K562 (cell line): ENCODE results near the gene WDR47. TPM values are rescaled to one million over a fixed set of nuclear protein-coding genes. Genes with fewer than 3 reads are reported as not detected.

Experiments
- CTCF ChIP-seq, 3 experiments: IDR thresholded peaks in 2 of 3; conservative IDR thresholded peaks in 1 of 3; 2 replicates each; pipeline ENCODE4 v1.5.1; 2011 to 2012; ENCODE audit warnings: low read length in 3 of 3, mild to moderate bottlenecking in 3 of 3, control low read depth in 2 of 3, improper control_type of control experiment in 1 of 3, inconsistent platforms in 1 of 3, low read depth in 1 of 3, mixed read lengths in 1 of 3, moderate library complexity in 1 of 3; ENCODE audit not compliant: insufficient read depth in 2 of 3
- FOXJ2 ChIP-seq: fragments of 200-800 bp; sonication (Bioruptor generic); IDR thresholded peaks from 2 replicates; pipeline ENCODE4 v1.6.1; 2016; ENCODE audit warnings: missing genetic modification characterization, missing compliant biosample characterization
- KAT2B ChIP-seq: IDR thresholded peaks from one replicate; pipeline ENCODE4 v1.6.1; 2012; ENCODE audit warnings: low read depth, mild to moderate bottlenecking, control low read depth, inconsistent platforms, low read length, moderate library complexity
- KLF16 ChIP-seq: IDR thresholded peaks from 2 replicates; pipeline ENCODE4 v1.6.1; 2016; ENCODE audit warnings: antibody characterized with exemption
- LARP7 ChIP-seq: fragments of 450-650 bp; IDR thresholded peaks from 2 replicates; pipeline ENCODE4 v1.6.1; 2016
- MTA1 ChIP-seq: fragments of 450-650 bp; IDR thresholded peaks from 2 replicates; pipeline ENCODE4 v1.6.1; 2017; ENCODE audit warnings: borderline replicate concordance
- MTA3 ChIP-seq: fragments of 450-650 bp; formaldehyde crosslinking; IDR thresholded peaks from 2 replicates; pipeline ENCODE4 v1.6.1; 2017; ENCODE audit warnings: mild to moderate bottlenecking, borderline replicate concordance
- NFYB ChIP-seq: IDR thresholded peaks from 2 replicates; pipeline ENCODE4 v1.6.1; 2011; ENCODE audit warnings: mild to moderate bottlenecking, moderate library complexity; ENCODE audit not compliant: insufficient read length; ENCODE audit errors: extremely low read depth
- NKRF ChIP-seq: fragments of 450-650 bp; IDR thresholded peaks from 2 replicates; pipeline ENCODE4 v1.6.1; 2016; ENCODE audit warnings: borderline replicate concordance
- PHF21A ChIP-seq: fragments of 450-650 bp; IDR thresholded peaks from 2 replicates; pipeline ENCODE4 v1.6.1; 2017; ENCODE audit warnings: low read depth, borderline replicate concordance
- SIN3A ChIP-seq, 2 experiments: fragments of 150-350 bp in 1 of 2; IDR thresholded peaks; 2 replicates each; pipeline ENCODE4 v1.6.1; 2011 to 2016; ENCODE audit warnings: borderline replicate concordance in 2 of 2, low read depth in 2 of 2, low read length in 2 of 2, mild to moderate bottlenecking in 2 of 2, moderate library complexity in 2 of 2; ENCODE audit not compliant: control insufficient read depth in 1 of 2
- SREBF1 ChIP-seq: fragments of 150-350 bp; IDR thresholded peaks from 2 replicates; pipeline ENCODE4 v1.6.1; 2014; ENCODE audit warnings: antibody characterized with exemption, low read depth, low read length, borderline replicate concordance
- TCF3 ChIP-seq: sonication (generic); formaldehyde crosslinking; IDR thresholded peaks from 2 replicates; pipeline ENCODE4 v1.4.0; 2020; ENCODE audit warnings: mild to moderate bottlenecking, missing genetic modification reagents
- TEAD2 ChIP-seq: fragments of 450-650 bp; IDR thresholded peaks from 2 replicates; pipeline ENCODE4 v1.6.1; 2016; ENCODE audit warnings: missing genetic modification characterization, control low read depth, missing compliant biosample characterization
- ZFP36 ChIP-seq: fragments of 150-350 bp; IDR thresholded peaks from 2 replicates; pipeline ENCODE4 v1.6.1; 2018; ENCODE audit warnings: low read length, low read depth; ENCODE audit not compliant: partially characterized antibody
- ZNF212 ChIP-seq: fragments of 450-650 bp; formaldehyde crosslinking; IDR thresholded peaks from 2 replicates; pipeline ENCODE4 v1.4.0; 2020; ENCODE audit warnings: mild to moderate bottlenecking
- ZNF224 ChIP-seq: sonication (generic); formaldehyde crosslinking; IDR thresholded peaks from 2 replicates; pipeline ENCODE4 v1.8.0; 2022; ENCODE audit warnings: mild to moderate bottlenecking, missing genetic modification reagents
- ZNF282 ChIP-seq: sonication (generic); formaldehyde crosslinking; IDR thresholded peaks from 2 replicates; pipeline ENCODE4 v1.8.1; 2023; ENCODE audit warnings: missing genetic modification reagents
- ZNF592 ChIP-seq: fragments of 450-650 bp; IDR thresholded peaks from 2 replicates; pipeline ENCODE4 v1.6.1; 2017; ENCODE audit warnings: antibody characterized with exemption, mild to moderate bottlenecking
- polyA plus RNA-seq, 8 experiments: library from polyadenylated mRNA; depleted of rRNA in 4 of 8; stranded (reverse) in 5 of 8; unstranded in 3 of 8; fragments of >200 nt; fragmentation: Nextera tagmentation in 2 of 8; fragmentation: Illumina TruSeq in 1 of 8; extraction: Ambion mirVana in 2 of 8; extraction: Trizol in 1 of 8; gene quantifications; 2 replicates each; pipeline versions ENCODE4 v1.2.1 to v1.2.3, GENCODE V29; 2011 to 2014; ENCODE audit warnings: inconsistent platforms in 1 of 8, missing spikeins in 1 of 8
- total RNA-seq, 7 experiments: library from RNA; depleted of rRNA in 6 of 7; stranded (reverse); fragments of >200 nt in 6 of 7; fragmentation: Illumina TruSeq in 2 of 7; extraction: Trizol in 2 of 7; gene quantifications; 2 replicates each; pipeline versions ENCODE4 v1.2.1 to v1.2.3, GENCODE V29; 2011 to 2021; ENCODE audit warnings: low replicate concordance in 1 of 7

The WDR47 gene
- total and polyA plus RNA-seq, 9 of the 15 experiments (the other 6 are each of a cell fraction or from before 2014, with no cell fraction given), result 1.3 to 10.1 (median 4.9) TPM

- peak; percentile 71; the same call in 1 of the 2 replicates for TF ChIP-seq LARP7
- TF ChIP-seq SIN3A (IDR thresholded peaks at IDR 0.05; ENCODE audit: borderline replicate concordance in 2 of 2, control insufficient read depth in 1 of 2, low read depth in 2 of 2, low read length in 2 of 2), result peak; percentile 99 to 100
- TF ChIP-seq FOXJ2 (tag), result peak; percentile 78
- TF ChIP-seq ZFP36, result peak; percentile 30
- TF ChIP-seq MTA1, result 0 out of 2 replicates have a peak, but pooled peaks have one; percentile 29
- no peak for TF ChIP-seq ZNF212 (CRISPR knock-in tag)
- TF ChIP-seq KAT2B, result no peak
- TF ChIP-seq TCF3 (CRISPR knock-in tag), result no peak
- no peak for TF ChIP-seq ZNF282 (CRISPR knock-in tag)
- 0 out of 2 replicates have a peak, but pooled peaks have one; percentile 23 for TF ChIP-seq ZNF592
- TF ChIP-seq ZNF224 (CRISPR knock-in tag), result no peak
- TF ChIP-seq KLF16, result no peak
- TF ChIP-seq CTCF (IDR thresholded peaks at IDR 0.05 in 2 of 3, conservative IDR thresholded peaks at IDR 0.05 in 1 of 3; ENCODE audit: insufficient read depth in 2 of 3, low read depth in 1 of 3, low read length in 3 of 3), result peak; percentile 17 to 30 (median 29); a peak in 3 of 6 replicates
- peak; percentile 99 for TF ChIP-seq NKRF
- no peak for TF ChIP-seq SREBF1
- no peak for TF ChIP-seq PHF21A
- peak; percentile 92 for TF ChIP-seq MTA3
- no peak for TF ChIP-seq NFYB
- TF ChIP-seq TEAD2, result no peak
Measured at GRCh38 chr1:109075531-109076490, 33.9 kb upstream of the WDR47 start, which contains the start of gene TAF13 (continued).
